ELR (cell line): ENCODE results near the gene IFNB1.

Source experiments
- DNase-seq: peaks from one replicate; pipeline ENCODE4 v3.0.0-alpha.2; 2015; ENCODE audit warnings: low read depth

Gene IFNB1

DNA sequence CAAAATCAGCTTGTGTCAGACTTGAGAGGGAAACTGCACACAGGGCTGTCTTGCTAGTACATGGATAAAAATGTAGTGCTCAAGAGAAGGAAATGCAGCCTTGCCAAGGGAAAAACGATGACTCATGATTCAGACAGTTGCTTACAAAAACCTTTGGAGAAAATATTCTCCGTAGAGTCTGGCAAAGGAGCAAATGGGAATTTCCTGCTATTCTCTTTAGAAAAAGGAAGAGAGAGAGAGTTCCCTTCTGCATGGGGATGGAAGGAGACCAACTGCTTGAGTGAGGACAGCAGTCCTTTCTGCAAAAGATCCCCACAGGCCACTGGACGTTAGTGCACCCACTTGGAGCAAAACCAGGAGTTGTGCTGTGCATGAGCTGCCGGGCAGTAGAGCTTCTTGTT lies 7.6 kb downstream of the IFNB1 start:
- DNase-seq, result peak; percentile 91

GRCh38 chr9:21060919-21061561 lies 16.7 kb downstream of the IFNB1 start:
- peak; percentile 29 for DNase-seq

DNA sequence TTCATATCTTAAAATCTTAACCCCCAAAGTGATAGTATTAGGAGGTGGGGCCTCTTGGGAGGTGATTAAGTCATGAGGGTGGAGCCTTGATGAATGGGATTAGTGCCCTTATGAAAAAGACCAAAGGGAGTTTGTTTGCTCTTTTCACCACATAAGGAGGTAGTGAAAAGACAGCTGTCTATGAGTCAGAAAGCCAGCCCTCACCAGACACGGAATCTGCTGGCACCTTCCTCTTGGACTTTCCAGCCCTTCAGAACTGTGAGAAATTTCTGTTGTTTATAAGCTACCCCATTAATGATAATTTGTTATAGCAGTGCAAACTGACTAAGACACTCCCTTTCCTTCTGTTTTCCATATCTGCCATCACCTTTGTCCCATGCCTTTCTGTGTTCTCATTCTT lies 20.8 kb downstream of the IFNB1 start:
- DNase-seq, result peak; percentile 56

DNA sequence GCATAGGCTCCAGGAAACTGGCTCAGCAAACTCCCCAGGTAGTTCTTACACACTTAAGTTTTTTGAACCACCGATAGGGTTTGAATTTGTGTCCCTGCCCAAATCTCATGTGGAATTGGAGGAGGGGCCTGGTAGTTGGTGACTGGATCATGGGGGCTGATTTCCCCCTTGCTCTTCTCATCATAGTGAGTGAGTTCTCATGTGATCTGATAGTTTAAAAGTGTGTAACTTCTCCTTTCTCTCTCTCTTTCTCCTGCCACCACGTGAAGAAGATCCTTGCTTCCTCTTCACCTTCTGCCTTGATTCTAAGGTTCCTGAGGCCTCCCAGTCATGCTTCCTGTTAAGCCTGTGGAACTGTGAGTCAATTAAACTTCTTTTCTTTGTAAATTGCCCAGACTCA lies 23.9 kb downstream of the IFNB1 start:
- no peak for DNase-seq

DNA sequence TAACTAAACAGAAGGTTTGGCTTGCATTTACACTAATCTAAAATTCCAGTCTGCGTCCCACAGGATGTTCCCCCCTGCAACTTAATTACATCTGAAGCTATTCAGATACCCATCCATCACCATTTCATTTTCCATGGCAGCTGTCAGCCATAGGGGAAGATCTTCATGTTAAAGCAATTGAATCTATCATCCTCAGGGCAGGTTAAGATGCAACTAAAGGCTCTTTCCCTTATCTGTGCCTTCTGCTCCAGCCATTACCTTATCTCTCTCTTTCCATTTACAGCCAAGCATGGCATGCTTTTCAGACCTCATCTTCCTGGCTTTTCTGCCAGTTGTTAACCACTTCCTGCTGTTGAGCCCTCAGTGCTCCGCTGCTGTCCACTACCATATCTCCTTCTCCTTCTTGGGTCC lies 30.5 kb downstream of the IFNB1 start:
- DNase-seq, result no peak

DNA sequence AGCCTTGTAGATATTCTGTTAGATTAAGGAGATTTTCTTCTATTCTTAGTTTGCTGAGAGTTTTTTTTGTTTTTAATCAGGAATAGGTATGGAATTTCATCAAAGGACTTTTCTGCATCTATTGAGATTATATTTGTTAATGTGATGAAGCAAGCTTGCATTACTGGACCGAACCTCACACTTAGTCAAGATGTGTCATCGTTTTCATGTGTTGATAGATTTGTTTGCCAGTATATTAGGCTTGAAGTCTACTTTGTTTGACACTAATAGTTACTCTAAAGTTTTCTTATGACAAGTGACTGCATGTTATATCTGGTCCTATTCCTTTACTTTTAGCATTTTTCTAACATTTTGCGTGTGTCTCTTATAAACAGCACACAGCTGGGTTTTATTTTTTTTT lies 33.9 kb downstream of the IFNB1 start:
- no peak for DNase-seq

DNA sequence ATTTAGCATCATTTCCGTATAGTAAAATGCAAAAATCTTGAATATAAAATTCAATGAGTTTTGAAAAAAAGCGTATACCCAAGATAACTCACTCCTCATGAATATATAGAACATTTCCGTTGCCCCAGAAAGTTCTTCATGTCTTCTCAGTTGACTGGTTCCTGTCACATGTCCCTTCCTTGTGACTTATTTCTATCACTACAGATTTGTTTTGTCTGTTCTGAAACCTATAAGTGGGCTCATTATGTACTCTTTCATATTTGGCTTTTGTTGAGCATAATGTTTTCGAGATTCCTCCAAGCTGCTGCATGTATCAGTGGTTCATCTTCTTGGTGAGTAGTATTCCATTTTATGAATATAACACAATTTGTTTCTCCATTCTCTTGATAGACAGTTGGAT lies 35.3 kb downstream of the IFNB1 start:
- DNase-seq, result no peak

GRCh38 chr9:21039302-21039701 lies 38.4 kb downstream of the IFNB1 start:
- no peak for DNase-seq

DNA sequence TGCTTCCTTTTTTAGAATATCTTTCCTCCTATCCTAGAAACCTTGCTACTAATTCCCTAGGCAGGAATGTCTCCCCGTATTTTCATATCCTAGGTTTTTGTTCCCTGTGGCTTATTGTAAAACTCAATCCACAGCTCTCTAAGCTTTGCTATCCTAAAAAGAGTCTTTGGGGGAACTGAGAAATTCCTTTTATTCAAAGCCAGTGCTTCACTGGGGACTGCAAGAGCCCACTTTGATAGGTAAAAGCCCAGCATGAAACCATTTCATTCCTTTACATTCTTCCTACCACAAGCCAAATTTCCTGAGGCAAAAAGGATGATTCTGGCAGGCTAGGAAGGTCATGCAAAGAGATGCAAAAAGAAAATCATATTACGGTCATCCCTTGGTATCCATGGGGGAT lies 40.5 kb downstream of the IFNB1 start:
- DNase-seq, result no peak

DNA sequence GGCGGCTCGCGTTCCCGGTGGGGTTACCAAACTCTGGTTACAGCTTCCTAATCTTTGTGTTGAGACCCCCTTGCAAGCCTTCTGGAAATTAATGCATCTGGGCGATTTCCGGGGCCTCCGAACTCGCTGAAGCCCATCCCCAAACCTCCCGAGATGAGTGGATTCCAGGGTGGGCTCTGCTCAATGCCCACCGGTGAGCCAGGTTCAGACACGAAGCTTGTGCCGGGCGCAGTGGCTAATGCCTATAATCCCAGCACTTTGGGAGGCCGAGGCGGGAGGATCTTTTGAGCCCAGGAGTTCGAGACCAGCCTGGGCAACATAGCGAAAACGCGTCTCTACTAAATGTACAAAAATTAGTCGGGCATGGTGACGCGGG lies 45.9 kb downstream of the IFNB1 start:
- DNase-seq, result no peak

DNA sequence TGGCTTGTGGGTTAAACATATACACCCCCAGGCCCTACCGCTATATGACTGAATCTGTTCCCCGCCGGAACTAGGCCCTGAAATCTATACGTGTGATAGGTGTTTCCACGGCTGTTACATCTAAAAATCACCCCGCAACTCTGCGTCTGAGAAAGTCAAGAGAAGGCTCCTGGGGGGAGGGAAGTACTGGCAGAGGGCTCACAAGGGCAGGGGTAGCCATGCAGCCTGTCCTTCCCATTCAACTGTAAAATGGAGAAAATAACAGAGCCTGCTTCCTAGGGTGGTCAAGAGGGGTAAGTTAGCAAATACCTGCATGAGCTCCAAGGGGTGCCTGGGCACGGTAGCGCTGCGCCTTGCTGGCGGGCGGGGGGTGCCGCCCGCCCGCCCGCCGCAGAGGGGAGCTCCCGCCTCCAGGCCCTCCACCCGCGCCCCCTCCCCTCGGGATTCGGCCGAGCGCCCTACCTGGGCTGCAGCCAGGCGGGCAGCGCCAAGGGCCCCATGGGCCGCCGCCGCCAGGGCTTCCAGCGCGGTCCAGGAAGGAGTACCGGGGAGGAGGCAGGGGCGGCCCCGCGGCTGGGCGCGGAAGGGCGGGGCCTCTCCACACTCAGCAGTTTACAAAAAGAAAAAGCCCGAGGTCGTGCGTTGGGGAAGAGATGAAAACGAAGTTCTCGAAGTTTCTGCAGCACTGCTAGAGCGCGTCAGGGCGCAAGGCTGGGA lies 46.5 kb downstream of the IFNB1 start, which contains the start of gene HACD4:
Gene HACD4 (minus strand): TSS at position 550 of the 717 bp plus-strand sequence. CDS start 50 bp downstream, at position 500.
- DNase-seq, result peak; percentile 66

DNA sequence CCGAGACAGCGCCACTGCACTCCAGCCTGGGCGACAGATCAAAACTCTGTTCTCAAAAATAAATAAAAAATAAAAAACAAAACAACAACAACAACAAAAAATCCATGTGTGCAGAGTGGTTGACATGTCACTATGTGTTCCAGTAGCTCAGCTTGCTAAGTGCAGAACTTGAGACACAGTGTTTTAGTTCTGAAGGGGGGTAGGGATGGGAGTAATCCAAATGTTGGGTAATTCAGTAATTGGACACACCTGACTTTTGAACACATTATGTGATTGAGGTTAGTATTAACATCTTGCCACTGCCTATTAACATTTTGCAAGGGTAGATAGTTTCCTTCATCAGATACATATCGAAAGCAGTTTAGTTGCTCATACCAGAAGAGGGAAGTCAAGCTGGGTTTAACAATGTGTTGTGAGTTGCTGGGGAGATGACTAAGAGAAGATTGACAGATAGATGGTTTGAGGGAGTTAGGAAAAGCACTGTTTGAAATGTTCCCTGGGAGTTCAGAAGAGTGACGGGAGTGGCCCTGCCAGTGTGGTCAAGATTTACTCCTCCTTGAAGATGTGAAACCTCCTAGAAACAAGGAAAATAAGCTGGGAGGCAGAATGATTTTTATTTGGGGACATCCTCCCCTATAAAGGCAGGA lies 47.2 kb downstream of the IFNB1 start:
- DNase-seq, result peak; percentile 74

- DNase-seq, result no peak
These were observed 48.1 kb downstream of the IFNB1 start for GRCh38 chr9:21029661-21030060.

DNA sequence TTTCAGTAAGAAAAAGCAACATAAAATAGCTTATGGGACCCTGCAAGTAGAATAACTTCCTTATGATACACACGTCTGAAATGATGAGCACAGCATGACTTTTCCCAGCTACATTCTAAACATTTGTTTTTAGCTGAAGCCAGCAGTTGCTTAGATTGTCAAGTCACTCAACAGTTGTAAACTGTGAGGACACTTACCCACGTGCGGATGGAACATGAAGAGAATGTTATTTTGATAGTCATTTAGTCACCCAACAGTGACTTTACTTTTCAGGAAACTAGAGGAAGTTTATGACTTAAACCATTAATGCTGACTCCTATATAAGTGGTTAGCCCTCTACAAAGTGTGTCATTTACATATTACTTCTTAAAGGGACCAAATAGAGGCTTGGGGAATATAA lies 49.3 kb downstream of the IFNB1 start:
- peak; percentile 77 for DNase-seq

- peak; percentile 73 for DNase-seq
These were observed 50.4 kb downstream of the IFNB1 start for GRCh38 chr9:21027295-21027694.
